Trophoblast cell (in vitro differentiated cells and primary cell): Measurements from ENCODE around the gene PTPRT.

ENCODE experiments used
- DNase-seq, 2 donors: peaks; one replicate each; pipeline ENCODE4 v3.0.0-alpha.2; 2016
- H2AFZ ChIP-seq: 2 replicates; pipeline ENCODE4 v1.6.1; 2013; ENCODE audit warnings: low read length, moderate library complexity, mild to moderate bottlenecking; ENCODE audit not compliant: insufficient read depth, poor library complexity
- H2AK5ac ChIP-seq: 2 replicates; pipeline ENCODE4 v1.6.1; 2013; ENCODE audit warnings: mild to moderate bottlenecking, low read length
- H2BK120ac ChIP-seq: 2 replicates; pipeline ENCODE4 v1.6.1; 2013; ENCODE audit warnings: low read length, mild to moderate bottlenecking, moderate library complexity; ENCODE audit not compliant: insufficient read depth, poor library complexity
- H2BK12ac ChIP-seq: 2 replicates; pipeline ENCODE4 v1.6.1; 2013; ENCODE audit warnings: mild to moderate bottlenecking, low read length, moderate library complexity
- H2BK5ac ChIP-seq: 2 replicates; pipeline ENCODE4 v1.6.1; 2013; ENCODE audit warnings: low read length, low read depth, moderate library complexity, mild to moderate bottlenecking; ENCODE audit not compliant: poor library complexity
- H3K14ac ChIP-seq: 2 replicates; pipeline ENCODE4 v1.6.1; 2013; ENCODE audit warnings: mild to moderate bottlenecking, low read length
- H3K18ac ChIP-seq: 2 replicates; pipeline ENCODE4 v1.6.1; 2013; ENCODE audit warnings: mild to moderate bottlenecking, low read length
- H3K23ac ChIP-seq: 2 replicates; pipeline ENCODE4 v1.6.1; 2013; ENCODE audit warnings: low read length
- H3K27ac ChIP-seq: 2 replicates; pipeline ENCODE4 v1.5.1; 2013; ENCODE audit warnings: low read depth, mild to moderate bottlenecking, inconsistent platforms, low read length, moderate library complexity
- H3K27me3 ChIP-seq: 2 replicates; pipeline ENCODE4 v1.6.1; 2013; ENCODE audit warnings: inconsistent platforms, mild to moderate bottlenecking, low read length, moderate library complexity; ENCODE audit not compliant: insufficient read depth
- H3K36me3 ChIP-seq, 2 experiments: 1 replicate in 1 of 2; 2 replicates in 1 of 2; pipeline ENCODE4 v1.6.1; 2013; ENCODE audit warnings: low read length in 2 of 2, mild to moderate bottlenecking in 2 of 2, moderate library complexity in 1 of 2; ENCODE audit not compliant: insufficient read depth in 2 of 2, control insufficient read depth in 1 of 2
- H3K4ac ChIP-seq: 2 replicates; pipeline ENCODE4 v1.6.1; 2013; ENCODE audit warnings: low read depth, mild to moderate bottlenecking, low read length, moderate library complexity
- H3K4me1 ChIP-seq, 2 experiments: 1 replicate in 1 of 2; 2 replicates in 1 of 2; pipeline ENCODE4 v1.6.1; 2013; ENCODE audit warnings: low read length in 2 of 2, mild to moderate bottlenecking in 2 of 2, moderate library complexity in 1 of 2; ENCODE audit not compliant: insufficient read depth in 2 of 2, control insufficient read depth in 1 of 2
- H3K4me2 ChIP-seq: 2 replicates; pipeline ENCODE4 v1.6.1; 2013; ENCODE audit warnings: inconsistent platforms, mild to moderate bottlenecking, low read length, moderate library complexity
- H3K4me3 ChIP-seq: 2 replicates; pipeline ENCODE4 v1.5.1; 2013; ENCODE audit warnings: mild to moderate bottlenecking, low read depth, low read length, inconsistent platforms
- H3K79me1 ChIP-seq: one replicate; pipeline ENCODE4 v1.6.1; 2013; ENCODE audit warnings: low read length
- H3K79me2 ChIP-seq: 2 replicates; pipeline ENCODE4 v1.6.1; 2013; ENCODE audit warnings: low read length, mild to moderate bottlenecking; ENCODE audit not compliant: control insufficient read depth, insufficient read depth, poor library complexity
- H3K9ac ChIP-seq: 2 replicates; pipeline ENCODE4 v1.6.1; 2013; ENCODE audit warnings: mild to moderate bottlenecking, low read length
- H3K9me3 ChIP-seq: 2 replicates; pipeline ENCODE4 v1.6.1; 2013; ENCODE audit warnings: low read depth, mild to moderate bottlenecking, control low read depth, inconsistent platforms, low read length; ENCODE audit not compliant: insufficient read depth
- H4K12ac ChIP-seq: 2 replicates; pipeline ENCODE4 v1.6.1; 2013; ENCODE audit warnings: low read depth, mild to moderate bottlenecking, low read length, moderate library complexity
- H4K8ac ChIP-seq: 2 replicates; pipeline ENCODE4 v1.6.1; 2013; ENCODE audit warnings: low read depth, mild to moderate bottlenecking, low read length, moderate library complexity
- H4K91ac ChIP-seq: one replicate; pipeline ENCODE4 v1.6.1; 2013; ENCODE audit warnings: low read depth, mild to moderate bottlenecking, low read length, moderate library complexity
- WGBS: extraction: QIAGEN DNeasy Blood & Tissue Kit; methylation state at CpG from one replicate; pipeline ENCODE4 v1.1.7; 2013; ENCODE audit warnings: missing lambda C conversion rate; ENCODE audit not compliant: insufficient read length, insufficient coverage; ENCODE audit errors: extremely low coverage; 5-methylcytosine and 5-hydroxymethylcytosine counted together

Gene PTPRT

GRCh38 chr20:43138061-43138770 is 51.5 kb downstream of the PTPRT start:
- Histone ChIP-seq H3K14ac (no peak overlapping the region), H4K12ac (no peak overlapping the region), H3K4me2 (no peak overlapping the region), H3K9me3 (no peaks in the 10 kb centered on the region), H4K8ac (no peak overlapping the region), H2BK5ac (no peak overlapping the region), H3K18ac (no peak overlapping the region), H3K4me3 (no peak overlapping the region), H4K91ac (no peak overlapping the region), H2AFZ (no peak overlapping the region), H2BK120ac (no peak overlapping the region), H3K27ac (no peak overlapping the region), H3K23ac (no peak overlapping the region), H2BK12ac (no peak overlapping the region), H3K79me2 (no peaks in the 10 kb centered on the region), H3K4ac (no peak overlapping the region), H3K9ac (no peak overlapping the region), H2AK5ac (no peak overlapping the region), H3K79me1 (no peaks in the 10 kb centered on the region), H3K4me1 (no peaks in the 10 kb centered on the region), H3K36me3 (no peaks in the 10 kb centered on the region), H3K27me3 (no peaks in the 10 kb centered on the region)
- no CpG with 5 or more reads among the region's 17 CpGs for WGBS
- no peak for DNase-seq

GRCh38 chr20:43137160-43137559 is 52.5 kb downstream of the PTPRT start:
- Histone ChIP-seq H2BK5ac (no peak overlapping the region), H3K4me3 (no peak overlapping the region), H3K79me1 (no peaks in the 10 kb centered on the region), H3K9ac (no peak overlapping the region), H3K14ac (no peak overlapping the region), H3K9me3 (no peaks in the 10 kb centered on the region), H2BK12ac (no peak overlapping the region), H3K27ac (no peak overlapping the region), H2AFZ (no peak overlapping the region), H3K79me2 (no peaks in the 10 kb centered on the region), H3K18ac (no peak overlapping the region), H4K91ac (no peak overlapping the region), H3K4me2 (no peak overlapping the region), H4K12ac (no peak overlapping the region), H3K4ac (no peak overlapping the region), H2AK5ac (no peak overlapping the region), H3K27me3 (no peaks in the 10 kb centered on the region), H3K23ac (no peak overlapping the region), H3K36me3 (no peaks in the 10 kb centered on the region), H2BK120ac (no peak overlapping the region), H3K4me1 (no peaks in the 10 kb centered on the region), H4K8ac (no peak overlapping the region)
- DNase-seq, result no peak
- WGBS, result no CpG with 5 or more reads among the region's 1 CpG

- Histone ChIP-seq H3K4me2 (no peak overlapping the region), H3K9ac (no peak overlapping the region), H2BK120ac (no peak overlapping the region), H3K79me1 (no peaks in the 10 kb centered on the region), H3K27ac (no peak overlapping the region), H2BK12ac (no peak overlapping the region), H2AFZ (no peak overlapping the region), H4K12ac (no peak overlapping the region), H2AK5ac (no peak overlapping the region), H4K8ac (no peak overlapping the region), H3K27me3 (no peaks in the 10 kb centered on the region), H3K9me3 (no peaks in the 10 kb centered on the region), H3K14ac (no peak overlapping the region), H4K91ac (no peak overlapping the region), H3K4ac (no peak overlapping the region), H2BK5ac (no peak overlapping the region), H3K36me3 (no peaks in the 10 kb centered on the region), H3K23ac (no peak overlapping the region), H3K4me3 (no peak overlapping the region), H3K18ac (no peak overlapping the region), H3K79me2 (no peaks in the 10 kb centered on the region), H3K4me1 (no peaks in the 10 kb centered on the region)
- no peak for DNase-seq
- WGBS, result no CpG with 5 or more reads among the region's 5 CpGs
Measured at GRCh38 chr20:43124241-43124640, 65.5 kb downstream of the PTPRT start.

- Histone ChIP-seq H4K12ac (no peak overlapping the region), H3K9ac (no peak overlapping the region), H2AFZ (no peak overlapping the region), H3K9me3 (no peaks in the 10 kb centered on the region), H3K36me3 (no peaks in the 10 kb centered on the region), H2BK120ac (no peak overlapping the region), H3K4me3 (no peak overlapping the region), H3K18ac (no peak overlapping the region), H3K27ac (no peak overlapping the region), H3K27me3 (no peaks in the 10 kb centered on the region), H4K91ac (no peak overlapping the region), H2BK5ac (no peak overlapping the region), H4K8ac (no peak overlapping the region), H2AK5ac (no peak overlapping the region), H3K79me1 (no peaks in the 10 kb centered on the region), H3K14ac (no peak overlapping the region), H3K4ac (no peak overlapping the region), H2BK12ac (no peak overlapping the region), H3K79me2 (no peaks in the 10 kb centered on the region), H3K23ac (no peak overlapping the region), H3K4me1 (no peaks in the 10 kb centered on the region), H3K4me2 (no peak overlapping the region)
- no peak for DNase-seq
- WGBS, result no CpG with 5 or more reads among the region's 2 CpGs
Measured at GRCh38 chr20:43123180-43123579, 66.5 kb downstream of the PTPRT start.
